Measurements from ENCODE around the gene KCND2.

KCND2 gene

GRCh38 chr7:120274482-120274881 lies 1.5 kb downstream of the KCND2 start:
- TF ChIP-seq CTCF (IDR thresholded peaks at IDR 0.05; ENCODE audit: control insufficient read depth, insufficient read depth, low read depth, low read length, missing control alignments): no peak
- no peak overlapping the region for H3K4me3 ChIP-seq (ENCODE audit: control insufficient read depth, low read depth, low read length)
- no peak for DNase-seq (ENCODE audit: low read depth)

- TF ChIP-seq CTCF (IDR thresholded peaks at IDR 0.05; ENCODE audit: control insufficient read depth, insufficient read depth, low read depth, low read length, missing control alignments): no peak
- no peak overlapping the region for H3K4me3 ChIP-seq (ENCODE audit: control insufficient read depth, low read depth, low read length)
Measured at GRCh38 chr7:120274899-120275298, 1.9 kb downstream of the KCND2 start.

GRCh38 chr7:120276720-120277119 lies 3.7 kb downstream of the KCND2 start:
- no peak overlapping the region for H3K4me3 ChIP-seq (ENCODE audit: control insufficient read depth, low read depth, low read length)
- TF ChIP-seq CTCF (IDR thresholded peaks at IDR 0.05; ENCODE audit: control insufficient read depth, insufficient read depth, low read depth, low read length, missing control alignments): no peak
- no peak for DNase-seq (ENCODE audit: low read depth)

More at GRCh38 chr7:120274899-120275298, 1.9 kb downstream of the KCND2 start:
- DNase-seq (ENCODE audit: low read depth): no peak

GRCh38 chr7:120278773-120279172 lies 5.8 kb downstream of the KCND2 start:
- no peak for TF ChIP-seq CTCF (IDR thresholded peaks at IDR 0.05; ENCODE audit: control insufficient read depth, insufficient read depth, low read depth, low read length, missing control alignments)
- H3K4me3 ChIP-seq (ENCODE audit: control insufficient read depth, low read depth, low read length): no peak overlapping the region
- DNase-seq (ENCODE audit: low read depth): no peak

GRCh38 chr7:120280743-120281142 lies 7.8 kb downstream of the KCND2 start:
- H3K4me3 ChIP-seq (ENCODE audit: control insufficient read depth, low read depth, low read length): no peak overlapping the region
- DNase-seq (ENCODE audit: low read depth): no peak
- TF ChIP-seq CTCF (IDR thresholded peaks at IDR 0.05; ENCODE audit: control insufficient read depth, insufficient read depth, low read depth, low read length, missing control alignments): no peak

GRCh38 chr7:120293027-120293426 lies 20.1 kb downstream of the KCND2 start:
- no peak for DNase-seq (ENCODE audit: low read depth)
- no peak overlapping the region for H3K4me3 ChIP-seq (ENCODE audit: control insufficient read depth, low read depth, low read length)
- no peak for TF ChIP-seq CTCF (IDR thresholded peaks at IDR 0.05; ENCODE audit: control insufficient read depth, insufficient read depth, low read depth, low read length, missing control alignments)

GRCh38 chr7:120302190-120302589 lies 29.2 kb downstream of the KCND2 start:
- DNase-seq (ENCODE audit: low read depth): no peak
- TF ChIP-seq CTCF (IDR thresholded peaks at IDR 0.05; ENCODE audit: control insufficient read depth, insufficient read depth, low read depth, low read length, missing control alignments): no peak
- H3K4me3 ChIP-seq (ENCODE audit: control insufficient read depth, low read depth, low read length): no peak overlapping the region

Measured in AG09309 (cell line).